SK-MEL-5 (cell line): Measurements from ENCODE around the gene THAP2. TPM values are rescaled to one million over a fixed set of nuclear protein-coding genes. Genes with fewer than 3 reads are reported as not detected.
A peak's percentile ranks its signal among the peaks of the same experiment; 100 is the strongest.
"Not testable (repeated sequence)": the region's sequence is repeated elsewhere in the genome, so short reads cannot be mapped to it uniquely, and the experiment has no call there.

ENCODE experiments used
- DNase-seq: peaks from one replicate; pipeline ENCODE4 v3.0.0-alpha.2; 2016; ENCODE audit warnings: low read depth, low spot score
- in situ Hi-C: cut with HindIII; loops from 2 replicates; pipeline ENCODE4 v1.10.0; 2016; ENCODE audit warnings: low sequenced_read_pairs, high pct_unique_total_duplicates, low pct_unique_long_range_greater_than_20kb
- total RNA-seq: library from RNA; depleted of rRNA; stranded (reverse); fragments of >200 nt; shearing (Covaris generic); gene quantifications from 2 replicates; pipeline ENCODE4 v1.2.3, GENCODE V29; 2014

THAP2 gene
- total RNA-seq, 1 experiment from 2014 or later = 0.95 TPM

- in situ Hi-C loops = no loop called here
- DNase-seq = no peak
These were observed 8.6 kb upstream of the THAP2 start for GRCh38 chr12:71655495-71655894.

- in situ Hi-C loops = no loop called here
- no peak for DNase-seq
These were observed 8.2 kb upstream of the THAP2 start for GRCh38 chr12:71655907-71656306.

GRCh38 chr12:71656740-71657139 lies 7.4 kb upstream of the THAP2 start:
- in situ Hi-C loops = no loop called here
- DNase-seq = no peak

GRCh38 chr12:71661977-71662530 lies 2.0 kb upstream of the THAP2 start:
- in situ Hi-C loops = no loop called here

GRCh38 chr12:71662849-71663560 lies 1.1 kb upstream of the THAP2 start:
- in situ Hi-C loops = no loop called here
- peak; percentile 37 for DNase-seq

More at GRCh38 chr12:71661977-71662530, 2.0 kb upstream of the THAP2 start:
- no peak for DNase-seq

GRCh38 chr12:71664411-71665089 lies 449 bp downstream of the THAP2 start:
- DNase-seq = no peak
- in situ Hi-C loops = no loop called here

- no peak for DNase-seq
- in situ Hi-C loops = no loop called here
These were observed 976 bp downstream of the THAP2 start for GRCh38 chr12:71665090-71665463.

GRCh38 chr12:71666259-71666658 lies 2.2 kb downstream of the THAP2 start:
- DNase-seq = no peak
- in situ Hi-C loops = no loop called here

GRCh38 chr12:71671311-71671710 lies 7.2 kb downstream of the THAP2 start:
- in situ Hi-C loops = no loop called here

GRCh38 chr12:71671816-71672215 lies 7.7 kb downstream of the THAP2 start:
- in situ Hi-C loops = no loop called here

More at GRCh38 chr12:71671311-71671710, 7.2 kb downstream of the THAP2 start:
- no peak for DNase-seq

GRCh38 chr12:71682466-71682865 lies 18.4 kb downstream of the THAP2 start:
- DNase-seq = no peak
- in situ Hi-C loops = no loop called here

More at GRCh38 chr12:71671816-71672215, 7.7 kb downstream of the THAP2 start:
- DNase-seq = no peak

- in situ Hi-C loops = no loop called here
- DNase-seq = no peak
These were observed 19.5 kb downstream of the THAP2 start for GRCh38 chr12:71683633-71684032.

- DNase-seq = peak; percentile 17
- in situ Hi-C loops = no loop called here
These were observed 20.0 kb downstream of the THAP2 start for GRCh38 chr12:71684081-71684480.

- DNase-seq = no peak
- in situ Hi-C loops = no loop called here
These were observed 21.3 kb downstream of the THAP2 start for GRCh38 chr12:71685312-71685906.

- in situ Hi-C loops = no loop called here
- DNase-seq = peak; percentile 93
These were observed 22.0 kb downstream of the THAP2 start, which contains the start of gene TMEM19 for GRCh38 chr12:71685914-71686657. TSS of gene TMEM19 (plus strand) at chr12:71686082. CDS start at chr12:71686681, 599 bp downstream.

GRCh38 chr12:71686658-71687025 lies 22.5 kb downstream of the THAP2 start:
- no peak for DNase-seq
- in situ Hi-C loops = no loop called here

GRCh38 chr12:71687172-71687571 lies 23.1 kb downstream of the THAP2 start:
- DNase-seq, in situ Hi-C loops: not testable (repeated sequence)
